Vagina (tissue), 2 donors: ENCODE measurements around the gene TBC1D22A. TPM values are rescaled to one million over a fixed set of nuclear protein-coding genes. Genes with fewer than 3 reads are reported as not detected.

Source experiments
- DNase-seq, 2 donors: peaks; one replicate each; pipeline ENCODE4 v3.0.0-alpha.2; 2017; ENCODE audit errors: extremely low spot score in 2 of 2
- H3K27ac ChIP-seq: fragments of 200-600 bp; sonication (generic); one replicate; pipeline ENCODE4 v1.5.1; 2019
- H3K27me3 ChIP-seq: fragments of 200-600 bp; sonication (generic); one replicate; pipeline ENCODE4 v1.5.1; 2019
- H3K36me3 ChIP-seq, 2 donors: fragments of 200-600 bp; sonication (generic); one replicate each; pipeline ENCODE4 v1.5.1; 2017 to 2019
- H3K4me1 ChIP-seq: fragments of 200-600 bp; sonication (generic); one replicate; pipeline ENCODE4 v1.5.1; 2019
- H3K4me3 ChIP-seq, 2 donors: fragments of 200-600 bp; sonication (generic); 1 replicate in 1 of 2; 2 replicates in 1 of 2; pipeline ENCODE4 v1.5.1; 2016 to 2019
- H3K9me3 ChIP-seq: fragments of 200-600 bp; sonication (generic); one replicate; pipeline ENCODE4 v1.5.1; 2019
- CTCF ChIP-seq, 3 experiments: fragments of 450-650 bp in 2 of 3; fragments of 200-600 bp in 1 of 3; sonication (generic) in 1 of 3; IDR thresholded peaks; one replicate each; pipeline ENCODE4 v1.5.1; 2017 to 2019; ENCODE audit warnings: antibody characterized with exemption in 3 of 3, mild to moderate bottlenecking in 2 of 3, moderate library complexity in 2 of 3
- POLR2A ChIP-seq, 2 donors: fragments of 450-650 bp; IDR thresholded peaks; one replicate each; pipeline ENCODE4 v1.6.1; 2017; ENCODE audit warnings: antibody characterized with exemption in 2 of 2, mild to moderate bottlenecking in 2 of 2, moderate library complexity in 2 of 2
- POLR2AphosphoS5 ChIP-seq, 2 donors: sonication (generic); formaldehyde crosslinking; IDR thresholded peaks; one replicate each; pipeline ENCODE4 v1.9.0; 2017; ENCODE audit warnings: antibody characterized with exemption in 2 of 2, mild to moderate bottlenecking in 2 of 2, low read depth in 1 of 2; ENCODE audit not compliant: insufficient read depth in 1 of 2
- intact Hi-C: fragments of 100-400 bp; cut with DNase I; formaldehyde crosslinking; loops from one replicate; pipeline ENCODE4 v1.15.1; 2023
- total RNA-seq: library from RNA; depleted of rRNA; stranded (reverse); fragments of >200 nt; gene quantifications from one replicate; pipeline ENCODE4 v1.2.3, GENCODE V29; 2016

TBC1D22A gene
- total RNA-seq, 1 donor from 2014 or later = 38.3 TPM

GRCh38 chr22:46910624-46911023 lies 148.2 kb downstream of the TBC1D22A start:
- Histone ChIP-seq H3K27ac (no peak overlapping the region), H3K36me3 (peaks cover 0 to 10% of the 10 kb centered on the region in 2 donors), H3K4me1 (no peaks in the 10 kb centered on the region), H3K9me3 (no peaks in the 10 kb centered on the region), H3K4me3 (no peak overlapping the region), H3K27me3 (no peaks in the 10 kb centered on the region)
- TF ChIP-seq POLR2A (IDR thresholded peaks at IDR 0.05) (no peak), POLR2AphosphoS5 (IDR thresholded peaks at IDR 0.05; ENCODE audit: insufficient read depth in 1 of 2, low read depth in 1 of 2) (no peak), CTCF (IDR thresholded peaks at IDR 0.05) (no peak)
- DNase-seq = no peak
- intact Hi-C loops = no loop called here

- Histone ChIP-seq H3K27ac (no peak overlapping the region), H3K9me3 (no peaks in the 10 kb centered on the region), H3K4me3 (no peak overlapping the region), H3K4me1 (no peaks in the 10 kb centered on the region), H3K36me3 (peaks cover 0 to 10% of the 10 kb centered on the region in 2 donors), H3K27me3 (no peaks in the 10 kb centered on the region)
- no peak for TF ChIP-seq CTCF (IDR thresholded peaks at IDR 0.05)
- no peak for TF ChIP-seq POLR2A (IDR thresholded peaks at IDR 0.05)
- no peak for DNase-seq
- intact Hi-C loops = no loop called here
Measured at GRCh38 chr22:46911346-46911745, 148.9 kb downstream of the TBC1D22A start.

DNA sequence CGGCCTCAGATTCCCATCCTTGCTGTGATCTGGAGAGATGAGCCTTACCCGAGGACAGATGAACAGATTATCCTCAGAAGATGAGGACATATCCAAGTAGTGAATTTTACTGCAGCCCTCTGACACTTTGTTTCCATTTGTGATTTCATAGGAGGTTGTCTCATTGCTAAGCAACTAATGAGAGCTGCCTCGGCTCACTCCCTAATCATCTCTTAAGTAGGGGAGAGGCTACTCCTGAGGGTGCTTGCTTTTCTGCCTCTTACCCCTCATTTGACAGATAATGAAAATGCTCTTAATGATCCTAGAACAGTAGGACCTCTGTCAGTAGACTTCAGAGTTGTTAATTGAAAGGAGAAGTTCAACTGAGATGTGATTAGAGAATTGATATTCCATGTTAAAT lies 150.9 kb downstream of the TBC1D22A start:
- no peaks in the 10 kb centered on the region for H3K27me3 ChIP-seq
- H3K4me1 ChIP-seq = no peaks in the 10 kb centered on the region
- H3K27ac ChIP-seq = no peak overlapping the region
- TF ChIP-seq POLR2AphosphoS5 (IDR thresholded peaks at IDR 0.05; ENCODE audit: insufficient read depth in 1 of 2, low read depth in 1 of 2) (no peak), POLR2A (IDR thresholded peaks at IDR 0.05) (no peak), CTCF (IDR thresholded peaks at IDR 0.05) (no peak)
- DNase-seq = no peak
- intact Hi-C loops = no loop called here
- H3K36me3 ChIP-seq = peaks cover 0 to 10% of the 10 kb centered on the region in 2 donors
- no peak overlapping the region for H3K4me3 ChIP-seq
- no peaks in the 10 kb centered on the region for H3K9me3 ChIP-seq

DNA sequence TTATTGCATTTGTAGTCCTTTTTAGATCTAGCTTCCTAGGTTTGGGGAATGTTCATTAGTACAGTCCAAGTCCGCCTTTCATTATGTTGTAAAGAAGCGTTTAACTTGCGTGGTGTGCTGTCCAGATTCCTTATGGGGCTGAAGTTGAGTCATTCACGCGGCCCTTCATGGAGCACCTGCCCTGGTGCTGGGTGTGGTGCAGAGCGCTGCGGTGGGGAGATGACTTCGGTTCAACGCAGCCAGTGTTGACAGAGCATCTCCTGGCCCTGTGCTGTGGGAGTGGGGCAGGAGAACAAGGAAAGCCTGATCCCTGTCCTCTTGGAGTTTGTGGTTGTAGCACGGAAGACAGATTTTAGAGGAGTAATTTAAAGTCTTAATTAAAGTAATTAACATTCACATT lies 152.0 kb downstream of the TBC1D22A start:
- H3K36me3 ChIP-seq = peaks cover 0 to 10% of the 10 kb centered on the region in 2 donors

More for the DNA sequence above, 152.0 kb downstream of the TBC1D22A start:
- TF ChIP-seq CTCF (IDR thresholded peaks at IDR 0.05) (no peak), POLR2A (IDR thresholded peaks at IDR 0.05) (no peak), POLR2AphosphoS5 (IDR thresholded peaks at IDR 0.05; ENCODE audit: insufficient read depth in 1 of 2, low read depth in 1 of 2) (no peak)
- no peak for DNase-seq
- intact Hi-C loops = no loop called here
- no peak overlapping the region for H3K27ac ChIP-seq
- no peaks in the 10 kb centered on the region for H3K27me3 ChIP-seq
- H3K9me3 ChIP-seq = no peaks in the 10 kb centered on the region
- H3K4me3 ChIP-seq = no peak overlapping the region
- H3K4me1 ChIP-seq = no peaks in the 10 kb centered on the region
